Measurements from ENCODE around the gene PALLD. TPM values are rescaled to one million over a fixed set of nuclear protein-coding genes. Genes with fewer than 3 reads are reported as not detected.

PALLD gene
- total RNA-seq, 8 experiments from 2014 or later, result 15.5 to 50.3 (median 24.3) TPM

- Histone ChIP-seq H3K4me3 (peak overlapping the region; percentile 44 to 55 (median 48)), H3K4me1 (replicated peaks in 1 of 2) (peaks cover 27 to 29% of the 10 kb centered on the region in 2 donors), H3K27ac (no peak overlapping the region)
- in situ Hi-C loops (cut with MboI; ENCODE audit: low pct_unique_long_range_greater_than_20kb in 2 of 9, low sequenced_read_pairs in 9 of 9, unreplicated experiment in 9 of 9), result no loop called here
- ATAC-seq (replicated peaks in 6 of 8), result peak; percentile 92 to 99 (median 96)
- 0 to 10% (median 0%) methylated on average over 1 to 13 of the region's 55 CpGs; no CpG with 5 or more reads in 2 of the 10 experiments for WGBS, 10 experiments
Observed at GRCh38 chr4:168631241-168632162, 134.7 kb downstream of the PALLD start.

GRCh38 chr4:168632301-168632725 lies 135.5 kb downstream of the PALLD start:
- Histone ChIP-seq H3K27ac (peak overlapping the region in 1 of 2 donors; percentile 17), H3K4me3 (peak overlapping the region; percentile 44 to 55 (median 48)), H3K4me1 (replicated peaks in 1 of 2) (peaks cover 27 to 29% of the 10 kb centered on the region in 2 donors)
- WGBS, 10 experiments, result 0 to 35% (median 1%) methylated on average over 2 to 6 of the region's 6 CpGs; no CpG with 5 or more reads in 1 of the 10 experiments
- ATAC-seq (replicated peaks in 6 of 8), result no peak
- in situ Hi-C loops (cut with MboI; ENCODE audit: low pct_unique_long_range_greater_than_20kb in 2 of 9, low sequenced_read_pairs in 9 of 9, unreplicated experiment in 9 of 9), result no loop called here

- H3K27ac ChIP-seq, result no peak overlapping the region
Observed at GRCh38 chr4:168633064-168633463, 136.2 kb downstream of the PALLD start.

GRCh38 chr4:168633496-168633895 lies 136.6 kb downstream of the PALLD start:
- no peak for ATAC-seq (replicated peaks in 6 of 8)
- in situ Hi-C loops (cut with MboI; ENCODE audit: low pct_unique_long_range_greater_than_20kb in 2 of 9, low sequenced_read_pairs in 9 of 9, unreplicated experiment in 9 of 9), result no loop called here
- no peak overlapping the region for H3K27ac ChIP-seq
- 8 to 86% (median 55%) methylated on average over 1 of the region's 1 CpG; no CpG with 5 or more reads in 1 of the 10 experiments for WGBS, 10 experiments
- no peak overlapping the region for H3K4me3 ChIP-seq
- H3K4me1 ChIP-seq (replicated peaks in 1 of 2), result peaks cover 27 to 29% of the 10 kb centered on the region in 2 donors

More at GRCh38 chr4:168633064-168633463, 136.2 kb downstream of the PALLD start:
- in situ Hi-C loops (cut with MboI; ENCODE audit: low pct_unique_long_range_greater_than_20kb in 2 of 9, low sequenced_read_pairs in 9 of 9, unreplicated experiment in 9 of 9), result no loop called here
- Histone ChIP-seq H3K4me3 (peak overlapping the region in 2 of 5 donors; percentile 45 to 55), H3K4me1 (replicated peaks in 1 of 2) (peaks cover 27 to 29% of the 10 kb centered on the region in 2 donors)
- ATAC-seq (replicated peaks in 6 of 8), result no peak
- WGBS, 10 experiments, result 6 to 86% (median 54%) methylated on average over 1 to 4 of the region's 4 CpGs

GRCh38 chr4:168634276-168634802 lies 137.5 kb downstream of the PALLD start:
- Histone ChIP-seq H3K4me3 (peak overlapping the region in 1 of 5 donors; percentile 2), H3K27ac (no peak overlapping the region), H3K4me1 (replicated peaks in 1 of 2) (peaks cover 27 to 29% of the 10 kb centered on the region in 2 donors)
- in situ Hi-C loops (cut with MboI; ENCODE audit: low pct_unique_long_range_greater_than_20kb in 2 of 9, low sequenced_read_pairs in 9 of 9, unreplicated experiment in 9 of 9), result no loop called here
- peak in 5 of 8 experiments; percentile 23 to 62 (median 44) for ATAC-seq (replicated peaks in 6 of 8)
- 10 to 100% (median 49%) methylated on average over 1 to 9 of the region's 11 CpGs for WGBS, 10 experiments

GRCh38 chr4:168636040-168636439 lies 139.2 kb downstream of the PALLD start:
- Histone ChIP-seq H3K4me1 (replicated peaks in 1 of 2) (peaks cover 22 to 23% of the 10 kb centered on the region in 2 donors), H3K4me3 (no peak overlapping the region)
- 78 to 100% (median 100%) methylated on average over 1 to 5 of the region's 5 CpGs for WGBS, 10 experiments

GRCh38 chr4:168636506-168637196 lies 139.8 kb downstream of the PALLD start:
- peaks cover 22 to 23% of the 10 kb centered on the region in 2 donors for H3K4me1 ChIP-seq (replicated peaks in 1 of 2)
- in situ Hi-C loops (cut with MboI; ENCODE audit: low pct_unique_long_range_greater_than_20kb in 2 of 9, low sequenced_read_pairs in 9 of 9, unreplicated experiment in 9 of 9), result no loop called here
- no peak overlapping the region for H3K4me3 ChIP-seq
- no peak overlapping the region for H3K27ac ChIP-seq
- peak in 2 of 8 experiments; percentile 41 to 49 for ATAC-seq (replicated peaks in 6 of 8)
- WGBS, 10 experiments, result 25 to 90% (median 74%) methylated on average over 1 to 3 of the region's 3 CpGs; no CpG with 5 or more reads in 4 of the 10 experiments

More at GRCh38 chr4:168636040-168636439, 139.2 kb downstream of the PALLD start:
- no peak for ATAC-seq (replicated peaks in 6 of 8)
- in situ Hi-C loops (cut with MboI; ENCODE audit: low pct_unique_long_range_greater_than_20kb in 2 of 9, low sequenced_read_pairs in 9 of 9, unreplicated experiment in 9 of 9), result no loop called here
- H3K27ac ChIP-seq, result no peak overlapping the region

- H3K4me3 ChIP-seq, result no peak overlapping the region
- in situ Hi-C loops (cut with MboI; ENCODE audit: low pct_unique_long_range_greater_than_20kb in 2 of 9, low sequenced_read_pairs in 9 of 9, unreplicated experiment in 9 of 9), result no loop called here
Observed at GRCh38 chr4:168637872-168638756, 141.3 kb downstream of the PALLD start.

GRCh38 chr4:168639914-168640313 lies 143.1 kb downstream of the PALLD start:
- no peak for ATAC-seq (replicated peaks in 6 of 8)
- H3K27ac ChIP-seq, result no peak overlapping the region
- no peaks in the 10 kb centered on the region for H3K4me1 ChIP-seq (replicated peaks in 1 of 2)
- H3K4me3 ChIP-seq, result no peak overlapping the region
- in situ Hi-C loops (cut with MboI; ENCODE audit: low pct_unique_long_range_greater_than_20kb in 2 of 9, low sequenced_read_pairs in 9 of 9, unreplicated experiment in 9 of 9), result no loop called here
- 80 to 98% (median 96%) methylated on average over 4 to 8 of the region's 8 CpGs; no CpG with 5 or more reads in 3 of the 10 experiments for WGBS, 10 experiments

More at GRCh38 chr4:168637872-168638756, 141.3 kb downstream of the PALLD start:
- ATAC-seq (replicated peaks in 6 of 8), result no peak
- H3K27ac ChIP-seq, result no peak overlapping the region
- H3K4me1 ChIP-seq (replicated peaks in 1 of 2), result peaks cover 16 to 17% of the 10 kb centered on the region in 2 donors
- 70 to 100% (median 83%) methylated on average over 1 to 5 of the region's 5 CpGs; no CpG with 5 or more reads in 2 of the 10 experiments for WGBS, 10 experiments

- WGBS, 10 experiments, result 84 to 100% (median 97%) methylated on average over 2 to 3 of the region's 3 CpGs; no CpG with 5 or more reads in 4 of the 10 experiments
- H3K27ac ChIP-seq, result no peak overlapping the region
Observed at GRCh38 chr4:168641811-168642140, 144.9 kb downstream of the PALLD start.

GRCh38 chr4:168642591-168642990 lies 145.7 kb downstream of the PALLD start:
- ATAC-seq (replicated peaks in 6 of 8), result no peak
- WGBS, 10 experiments, result 89 to 100% (median 94%) methylated on average over 1 to 4 of the region's 5 CpGs; no CpG with 5 or more reads in 4 of the 10 experiments
- no peak overlapping the region for H3K27ac ChIP-seq
- no peak overlapping the region for H3K4me3 ChIP-seq
- in situ Hi-C loops (cut with MboI; ENCODE audit: low pct_unique_long_range_greater_than_20kb in 2 of 9, low sequenced_read_pairs in 9 of 9, unreplicated experiment in 9 of 9), result no loop called here
- H3K4me1 ChIP-seq (replicated peaks in 1 of 2), result no peaks in the 10 kb centered on the region

More at GRCh38 chr4:168641811-168642140, 144.9 kb downstream of the PALLD start:
- in situ Hi-C loops (cut with MboI; ENCODE audit: low pct_unique_long_range_greater_than_20kb in 2 of 9, low sequenced_read_pairs in 9 of 9, unreplicated experiment in 9 of 9), result no loop called here
- Histone ChIP-seq H3K4me1 (replicated peaks in 1 of 2) (no peaks in the 10 kb centered on the region), H3K4me3 (no peak overlapping the region)
- ATAC-seq (replicated peaks in 6 of 8), result no peak
